ENCODE measurements around the gene CD300LD.

Gene CD300LD

GRCh38 chr17:74606050-74606449 lies 14.0 kb upstream of the CD300LD start:
- H3K4me1 ChIP-seq (ENCODE audit: control insufficient read depth, insufficient read depth, low read length, unreplicated experiment): peaks cover 4% of the 10 kb centered on the region
- H2AFZ ChIP-seq (ENCODE audit: low read length, unreplicated experiment): no peak overlapping the region
- H3K27me3 ChIP-seq (ENCODE audit: insufficient read depth, low read length): peaks cover 24% of the 10 kb centered on the region
- H3K27ac ChIP-seq (ENCODE audit: low read depth, low read length): no peak overlapping the region
- H3K36me3 ChIP-seq (ENCODE audit: insufficient read depth, low read length): no peaks in the 10 kb centered on the region
- no peak overlapping the region for H3K4me3 ChIP-seq (ENCODE audit: low read depth, low read length)
- H3K79me2 ChIP-seq (ENCODE audit: control insufficient read depth, insufficient read depth, low read length, unreplicated experiment): no peaks in the 10 kb centered on the region

- H3K79me2 ChIP-seq (ENCODE audit: control insufficient read depth, insufficient read depth, low read length, unreplicated experiment): no peaks in the 10 kb centered on the region
- no peak overlapping the region for H3K4me3 ChIP-seq (ENCODE audit: low read depth, low read length)
- H3K27me3 ChIP-seq (ENCODE audit: insufficient read depth, low read length): peaks cover 24% of the 10 kb centered on the region
- H3K36me3 ChIP-seq (ENCODE audit: insufficient read depth, low read length): no peaks in the 10 kb centered on the region
- H3K27ac ChIP-seq (ENCODE audit: low read depth, low read length): no peak overlapping the region
- peaks cover 4% of the 10 kb centered on the region for H3K4me1 ChIP-seq (ENCODE audit: control insufficient read depth, insufficient read depth, low read length, unreplicated experiment)
- H2AFZ ChIP-seq (ENCODE audit: low read length, unreplicated experiment): no peak overlapping the region
Observed at GRCh38 chr17:74605361-74605760, 13.3 kb upstream of the CD300LD start.

- H3K27me3 ChIP-seq (ENCODE audit: insufficient read depth, low read length): peaks cover 24% of the 10 kb centered on the region
- H3K4me3 ChIP-seq (ENCODE audit: low read depth, low read length): no peak overlapping the region
- H3K4me1 ChIP-seq (ENCODE audit: control insufficient read depth, insufficient read depth, low read length, unreplicated experiment): peaks cover 4% of the 10 kb centered on the region
- H2AFZ ChIP-seq (ENCODE audit: low read length, unreplicated experiment): no peak overlapping the region
- no peak overlapping the region for H3K27ac ChIP-seq (ENCODE audit: low read depth, low read length)
- H3K36me3 ChIP-seq (ENCODE audit: insufficient read depth, low read length): no peaks in the 10 kb centered on the region
- H3K79me2 ChIP-seq (ENCODE audit: control insufficient read depth, insufficient read depth, low read length, unreplicated experiment): no peaks in the 10 kb centered on the region
Observed at GRCh38 chr17:74604761-74605160, 12.7 kb upstream of the CD300LD start.

GRCh38 chr17:74604200-74604599 lies 12.1 kb upstream of the CD300LD start:
- H3K4me3 ChIP-seq (ENCODE audit: low read depth, low read length): no peak overlapping the region
- peaks cover 26% of the 10 kb centered on the region for H3K27me3 ChIP-seq (ENCODE audit: insufficient read depth, low read length)
- H3K79me2 ChIP-seq (ENCODE audit: control insufficient read depth, insufficient read depth, low read length, unreplicated experiment): no peaks in the 10 kb centered on the region
- no peak overlapping the region for H3K27ac ChIP-seq (ENCODE audit: low read depth, low read length)
- H2AFZ ChIP-seq (ENCODE audit: low read length, unreplicated experiment): no peak overlapping the region
- peaks cover 4% of the 10 kb centered on the region for H3K4me1 ChIP-seq (ENCODE audit: control insufficient read depth, insufficient read depth, low read length, unreplicated experiment)
- no peaks in the 10 kb centered on the region for H3K36me3 ChIP-seq (ENCODE audit: insufficient read depth, low read length)

GRCh38 chr17:74603746-74604145 lies 11.7 kb upstream of the CD300LD start:
- H3K4me3 ChIP-seq (ENCODE audit: low read depth, low read length): no peak overlapping the region
- H3K27ac ChIP-seq (ENCODE audit: low read depth, low read length): no peak overlapping the region
- H3K27me3 ChIP-seq (ENCODE audit: insufficient read depth, low read length): peaks cover 30% of the 10 kb centered on the region
- no peaks in the 10 kb centered on the region for H3K36me3 ChIP-seq (ENCODE audit: insufficient read depth, low read length)
- H3K4me1 ChIP-seq (ENCODE audit: control insufficient read depth, insufficient read depth, low read length, unreplicated experiment): peaks cover 4% of the 10 kb centered on the region
- H3K79me2 ChIP-seq (ENCODE audit: control insufficient read depth, insufficient read depth, low read length, unreplicated experiment): no peaks in the 10 kb centered on the region
- H2AFZ ChIP-seq (ENCODE audit: low read length, unreplicated experiment): no peak overlapping the region

- Histone ChIP-seq H3K4me1 (ENCODE audit: control insufficient read depth, insufficient read depth, low read length, unreplicated experiment) (peaks cover 4% of the 10 kb centered on the region), H3K4me3 (ENCODE audit: low read depth, low read length) (no peak overlapping the region)
Observed at GRCh38 chr17:74603037-74603635, 11.1 kb upstream of the CD300LD start.

GRCh38 chr17:74601944-74602572 lies 10.0 kb upstream of the CD300LD start:
- no peaks in the 10 kb centered on the region for H3K36me3 ChIP-seq (ENCODE audit: insufficient read depth, low read length)
- peaks cover 34% of the 10 kb centered on the region for H3K27me3 ChIP-seq (ENCODE audit: insufficient read depth, low read length)
- no peak overlapping the region for H2AFZ ChIP-seq (ENCODE audit: low read length, unreplicated experiment)
- H3K27ac ChIP-seq (ENCODE audit: low read depth, low read length): no peak overlapping the region
- no peaks in the 10 kb centered on the region for H3K79me2 ChIP-seq (ENCODE audit: control insufficient read depth, insufficient read depth, low read length, unreplicated experiment)
- no peak overlapping the region for H3K4me3 ChIP-seq (ENCODE audit: low read depth, low read length)
- peaks cover 4% of the 10 kb centered on the region for H3K4me1 ChIP-seq (ENCODE audit: control insufficient read depth, insufficient read depth, low read length, unreplicated experiment)

More at GRCh38 chr17:74603037-74603635, 11.1 kb upstream of the CD300LD start:
- H3K36me3 ChIP-seq (ENCODE audit: insufficient read depth, low read length): no peaks in the 10 kb centered on the region
- H2AFZ ChIP-seq (ENCODE audit: low read length, unreplicated experiment): no peak overlapping the region
- peaks cover 32% of the 10 kb centered on the region for H3K27me3 ChIP-seq (ENCODE audit: insufficient read depth, low read length)
- no peak overlapping the region for H3K27ac ChIP-seq (ENCODE audit: low read depth, low read length)
- no peaks in the 10 kb centered on the region for H3K79me2 ChIP-seq (ENCODE audit: control insufficient read depth, insufficient read depth, low read length, unreplicated experiment)

GRCh38 chr17:74599448-74599939 lies 7.4 kb upstream of the CD300LD start:
- H3K27me3 ChIP-seq (ENCODE audit: insufficient read depth, low read length): peaks cover 42% of the 10 kb centered on the region
- H2AFZ ChIP-seq (ENCODE audit: low read length, unreplicated experiment): no peak overlapping the region
- H3K4me3 ChIP-seq (ENCODE audit: low read depth, low read length): no peak overlapping the region
- H3K36me3 ChIP-seq (ENCODE audit: insufficient read depth, low read length): no peaks in the 10 kb centered on the region
- H3K4me1 ChIP-seq (ENCODE audit: control insufficient read depth, insufficient read depth, low read length, unreplicated experiment): no peaks in the 10 kb centered on the region
- H3K79me2 ChIP-seq (ENCODE audit: control insufficient read depth, insufficient read depth, low read length, unreplicated experiment): no peaks in the 10 kb centered on the region
- no peak overlapping the region for H3K27ac ChIP-seq (ENCODE audit: low read depth, low read length)

GRCh38 chr17:74599023-74599399 lies 6.9 kb upstream of the CD300LD start:
- no peaks in the 10 kb centered on the region for H3K79me2 ChIP-seq (ENCODE audit: control insufficient read depth, insufficient read depth, low read length, unreplicated experiment)
- H3K4me3 ChIP-seq (ENCODE audit: low read depth, low read length): no peak overlapping the region
- H3K27ac ChIP-seq (ENCODE audit: low read depth, low read length): no peak overlapping the region
- H3K4me1 ChIP-seq (ENCODE audit: control insufficient read depth, insufficient read depth, low read length, unreplicated experiment): no peaks in the 10 kb centered on the region
- H2AFZ ChIP-seq (ENCODE audit: low read length, unreplicated experiment): no peak overlapping the region
- H3K27me3 ChIP-seq (ENCODE audit: insufficient read depth, low read length): peaks cover 39% of the 10 kb centered on the region
- H3K36me3 ChIP-seq (ENCODE audit: insufficient read depth, low read length): no peaks in the 10 kb centered on the region

GRCh38 chr17:74598346-74599022 lies 6.4 kb upstream of the CD300LD start:
- H3K79me2 ChIP-seq (ENCODE audit: control insufficient read depth, insufficient read depth, low read length, unreplicated experiment): no peaks in the 10 kb centered on the region
- no peak overlapping the region for H3K27ac ChIP-seq (ENCODE audit: low read depth, low read length)
- no peak overlapping the region for H3K4me3 ChIP-seq (ENCODE audit: low read depth, low read length)
- no peaks in the 10 kb centered on the region for H3K36me3 ChIP-seq (ENCODE audit: insufficient read depth, low read length)
- peaks cover 35% of the 10 kb centered on the region for H3K27me3 ChIP-seq (ENCODE audit: insufficient read depth, low read length)
- no peak overlapping the region for H2AFZ ChIP-seq (ENCODE audit: low read length, unreplicated experiment)
- no peaks in the 10 kb centered on the region for H3K4me1 ChIP-seq (ENCODE audit: control insufficient read depth, insufficient read depth, low read length, unreplicated experiment)
